Stimulated activated CD4-positive, alpha-beta T cell treated with anti-CD3 and anti-CD28 coated beads, TNF-alpha, amount 100 ng/mL, for 24 hours (primary cell): ENCODE measurements around the gene CHN1.

Experiments used
- DNase-seq, 3 experiments: peaks; one replicate each; pipeline ENCODE4 v3.0.0-alpha.2; 2020; ENCODE audit warnings: low read depth in 3 of 3

Gene CHN1

GRCh38 chr2:174924061-174924693, 81.0 kb downstream of the CHN1 start:
- no peak for DNase-seq

- no peak for DNase-seq
Measured at GRCh38 chr2:174919947-174920595, 85.1 kb downstream of the CHN1 start.

- DNase-seq = no peak
Measured at GRCh38 chr2:174918886-174919526, 86.2 kb downstream of the CHN1 start.

GRCh38 chr2:174916270-174916930, 88.8 kb downstream of the CHN1 start:
- no peak for DNase-seq

- DNase-seq = no peak
Measured at GRCh38 chr2:174914853-174915760, 90.1 kb downstream of the CHN1 start.

- DNase-seq = no peak
Measured at GRCh38 chr2:174908284-174908683, 96.9 kb downstream of the CHN1 start.

GRCh38 chr2:174903264-174903556, 102.0 kb downstream of the CHN1 start:
- no peak for DNase-seq

- DNase-seq = no peak
Measured at GRCh38 chr2:174902506-174903263, 102.5 kb downstream of the CHN1 start.

- DNase-seq = no peak
Measured at GRCh38 chr2:174901075-174901474, 104.1 kb downstream of the CHN1 start.

- no peak for DNase-seq
Measured at GRCh38 chr2:174897286-174897685, 107.9 kb downstream of the CHN1 start.

- DNase-seq = no peak
Measured at GRCh38 chr2:174893018-174893417, 112.2 kb downstream of the CHN1 start.

GRCh38 chr2:174892546-174892945, 112.6 kb downstream of the CHN1 start:
- no peak for DNase-seq

GRCh38 chr2:174888646-174889271, 116.4 kb downstream of the CHN1 start:
- DNase-seq = no peak

GRCh38 chr2:174888146-174888545, 117.0 kb downstream of the CHN1 start:
- no peak for DNase-seq

GRCh38 chr2:174882416-174882815, 122.8 kb downstream of the CHN1 start:
- DNase-seq = no peak

- no peak for DNase-seq
Measured at GRCh38 chr2:174881678-174882077, 123.5 kb downstream of the CHN1 start.

- DNase-seq = no peak
Measured at GRCh38 chr2:174878537-174879147, 126.5 kb downstream of the CHN1 start.

- no peak for DNase-seq
Measured at GRCh38 chr2:174877751-174878150, 127.4 kb downstream of the CHN1 start.

GRCh38 chr2:174877301-174877700, 127.9 kb downstream of the CHN1 start:
- DNase-seq = no peak

GRCh38 chr2:174874085-174874484, 131.1 kb downstream of the CHN1 start:
- DNase-seq = no peak
